Prostate gland (tissue), 2 donors: Measurements from ENCODE around the gene TSTD2.

Experiments
- CTCF ChIP-seq, 4 experiments: fragments of 200-600 bp in 2 of 4; fragments of 450-650 bp in 2 of 4; sonication (generic) in 2 of 4; IDR thresholded peaks; 1 replicate in 3 of 4; 2 replicates in 1 of 4; pipeline ENCODE4 v1.5.1; 2016 to 2019; ENCODE audit warnings: antibody characterized with exemption in 4 of 4, mild to moderate bottlenecking in 2 of 4, moderate library complexity in 2 of 4
- POLR2A ChIP-seq: fragments of 450-650 bp; IDR thresholded peaks from one replicate; pipeline ENCODE4 v1.6.1; 2016; ENCODE audit warnings: antibody characterized with exemption, mild to moderate bottlenecking
- POLR2AphosphoS5 ChIP-seq: sonication (generic); formaldehyde crosslinking; IDR thresholded peaks from one replicate; pipeline ENCODE4 v1.6.1; 2017; ENCODE audit warnings: antibody characterized with exemption

- TF ChIP-seq CTCF (IDR thresholded peaks at IDR 0.05) (no peak), POLR2A (no peak), POLR2AphosphoS5 (no peak)
Measured at GRCh38 chr9:97568461-97569275, 64.5 kb downstream of the TSTD2 start.
